ENCODE results near the gene MARCHF4. TPM values are rescaled to one million over a fixed set of nuclear protein-coding genes. Genes with fewer than 3 reads are reported as not detected.

MARCHF4 gene
- total RNA-seq, 1 experiment from 2014 or later: not detected

DNA sequence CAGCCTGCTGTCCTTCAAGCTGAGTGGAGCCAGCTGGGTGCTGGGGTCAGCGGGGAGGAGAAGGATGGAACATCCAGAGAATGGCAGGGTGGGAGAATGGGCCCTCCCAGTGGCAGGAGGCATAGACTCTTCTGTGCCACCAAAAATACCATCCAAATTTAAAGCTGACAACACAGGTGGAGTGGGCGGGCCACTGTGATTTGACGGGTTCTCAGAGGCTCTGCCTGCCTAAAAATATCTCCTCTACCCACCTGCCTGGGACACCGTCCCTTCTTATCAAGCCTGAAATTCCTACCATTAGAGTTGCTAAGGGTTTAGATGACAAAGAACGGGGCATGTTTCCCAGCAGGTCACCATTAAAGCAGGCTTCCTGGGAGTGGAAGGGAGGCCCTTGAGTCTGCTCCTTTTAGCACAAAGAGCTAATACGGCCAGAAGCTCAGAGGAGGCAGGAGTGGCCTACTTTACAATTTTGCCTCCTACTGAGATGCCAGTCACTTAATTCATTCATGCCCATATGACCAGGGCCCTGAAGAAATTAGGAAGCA is 19.8 kb upstream of the MARCHF4 start:
- Histone ChIP-seq H3K36me3 (ENCODE audit: control insufficient read depth in 1 of 2, insufficient read depth in 2 of 2, low read length in 2 of 2) (no peaks in the 10 kb centered on the region), H2AFZ (ENCODE audit: low read depth, low read length, poor library complexity, severe bottlenecking) (no peak overlapping the region), H3K4me3 (replicated peaks in 1 of 2; ENCODE audit: low read depth in 1 of 2, low read length in 2 of 2) (no peak overlapping the region), H3K27me3 (ENCODE audit: insufficient read depth, low read length) (no peaks in the 10 kb centered on the region), H4K20me1 (ENCODE audit: insufficient read depth) (no peaks in the 10 kb centered on the region), H3K9ac (ENCODE audit: low read length) (no peak overlapping the region), H3K4me1 (ENCODE audit: control insufficient read depth in 1 of 2, insufficient read depth in 2 of 2, low read length in 2 of 2) (peaks cover 0 to 7% of the 10 kb centered on the region in 2 experiments; a peak in 2 of 4 replicates), H3K9me2 (ENCODE audit: insufficient read depth) (no peaks in the 10 kb centered on the region), H3K9me3 (ENCODE audit: control insufficient read depth in 1 of 2, insufficient read depth in 1 of 2, low read depth in 1 of 2, low read length in 2 of 2) (no peaks in the 10 kb centered on the region), H3K4me2 (ENCODE audit: low read length) (no peak overlapping the region), H3K79me2 (ENCODE audit: insufficient read depth, low read length) (no peaks in the 10 kb centered on the region), H3K27ac (ENCODE audit: low read depth, low read length) (no peak overlapping the region)
- ChIA-PET CTCF (no interaction called here), RAD21 (ENCODE audit: low non-redundant PET in 1 of 2, low total read pairs in 2 of 2, uncharacterized antibody in 2 of 2, unreplicated experiment in 2 of 2) (no interaction called here), POLR2A (no interaction called here)
- BruUV-seq (replicated peaks): no TSS peak
- no peak for ATAC-seq
- no peak for DNase-seq (ENCODE audit: low read depth, low spot score)
- intact Hi-C loops (cut with micrococcal nuclease): no loop called here
- TF ChIP-seq YY1 (IDR thresholded peaks at IDR 0.05; ENCODE audit: extremely low read depth, insufficient replicate concordance, low read depth, low read length) (no peak), SIN3A (IDR thresholded peaks at IDR 0.05; ENCODE audit: low read depth) (no peak), POLR2A (IDR thresholded peaks at IDR 0.05; ENCODE audit: borderline replicate concordance, extremely low read depth, insufficient read depth, insufficient read length) (no peak), SP1 (IDR thresholded peaks at IDR 0.05; ENCODE audit: low read depth) (no peak), TCF7L2 (IDR thresholded peaks at IDR 0.05; ENCODE audit: borderline replicate concordance, extremely low read depth, insufficient read depth, insufficient read length) (no peak), ZNF274 (IDR thresholded peaks at IDR 0.05; ENCODE audit: low read depth, low read length) (no peak), CBX3 (IDR thresholded peaks at IDR 0.05; ENCODE audit: low read depth) (no peak), ZFX (IDR thresholded peaks at IDR 0.05) (no peak), CEBPB (IDR thresholded peaks at IDR 0.05; ENCODE audit: low read depth) (no peak), RAD21 (IDR thresholded peaks at IDR 0.05; ENCODE audit: low read depth) (no peak), EZH2phosphoT487 (IDR thresholded peaks at IDR 0.05; ENCODE audit: borderline replicate concordance) (no peak), ELF1 (IDR thresholded peaks at IDR 0.05; ENCODE audit: borderline replicate concordance, low read depth) (no peak), POLR2AphosphoS5 (IDR thresholded peaks at IDR 0.05; ENCODE audit: low read depth, low read length) (no peak), FOSL1 (IDR thresholded peaks at IDR 0.05; ENCODE audit: low read depth) (no peak), JUND (IDR thresholded peaks at IDR 0.05) (no peak)
- TF ChIP-seq, protein P1, sequence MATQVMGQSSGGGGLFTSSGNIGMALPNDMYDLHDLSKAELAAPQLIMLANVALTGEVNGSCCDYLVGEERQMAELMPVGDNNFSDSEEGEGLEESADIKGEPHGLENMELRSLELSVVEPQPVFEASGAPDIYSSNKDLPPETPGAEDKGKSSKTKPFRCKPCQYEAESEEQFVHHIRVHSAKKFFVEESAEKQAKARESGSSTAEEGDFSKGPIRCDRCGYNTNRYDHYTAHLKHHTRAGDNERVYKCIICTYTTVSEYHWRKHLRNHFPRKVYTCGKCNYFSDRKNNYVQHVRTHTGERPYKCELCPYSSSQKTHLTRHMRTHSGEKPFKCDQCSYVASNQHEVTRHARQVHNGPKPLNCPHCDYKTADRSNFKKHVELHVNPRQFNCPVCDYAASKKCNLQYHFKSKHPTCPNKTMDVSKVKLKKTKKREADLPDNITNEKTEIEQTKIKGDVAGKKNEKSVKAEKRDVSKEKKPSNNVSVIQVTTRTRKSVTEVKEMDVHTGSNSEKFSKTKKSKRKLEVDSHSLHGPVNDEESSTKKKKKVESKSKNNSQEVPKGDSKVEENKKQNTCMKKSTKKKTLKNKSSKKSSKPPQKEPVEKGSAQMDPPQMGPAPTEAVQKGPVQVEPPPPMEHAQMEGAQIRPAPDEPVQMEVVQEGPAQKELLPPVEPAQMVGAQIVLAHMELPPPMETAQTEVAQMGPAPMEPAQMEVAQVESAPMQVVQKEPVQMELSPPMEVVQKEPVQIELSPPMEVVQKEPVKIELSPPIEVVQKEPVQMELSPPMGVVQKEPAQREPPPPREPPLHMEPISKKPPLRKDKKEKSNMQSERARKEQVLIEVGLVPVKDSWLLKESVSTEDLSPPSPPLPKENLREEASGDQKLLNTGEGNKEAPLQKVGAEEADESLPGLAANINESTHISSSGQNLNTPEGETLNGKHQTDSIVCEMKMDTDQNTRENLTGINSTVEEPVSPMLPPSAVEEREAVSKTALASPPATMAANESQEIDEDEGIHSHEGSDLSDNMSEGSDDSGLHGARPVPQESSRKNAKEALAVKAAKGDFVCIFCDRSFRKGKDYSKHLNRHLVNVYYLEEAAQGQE (IDR thresholded peaks at IDR 0.05; ENCODE audit: low read depth): no peak
- TF ChIP-seq, protein P2, sequence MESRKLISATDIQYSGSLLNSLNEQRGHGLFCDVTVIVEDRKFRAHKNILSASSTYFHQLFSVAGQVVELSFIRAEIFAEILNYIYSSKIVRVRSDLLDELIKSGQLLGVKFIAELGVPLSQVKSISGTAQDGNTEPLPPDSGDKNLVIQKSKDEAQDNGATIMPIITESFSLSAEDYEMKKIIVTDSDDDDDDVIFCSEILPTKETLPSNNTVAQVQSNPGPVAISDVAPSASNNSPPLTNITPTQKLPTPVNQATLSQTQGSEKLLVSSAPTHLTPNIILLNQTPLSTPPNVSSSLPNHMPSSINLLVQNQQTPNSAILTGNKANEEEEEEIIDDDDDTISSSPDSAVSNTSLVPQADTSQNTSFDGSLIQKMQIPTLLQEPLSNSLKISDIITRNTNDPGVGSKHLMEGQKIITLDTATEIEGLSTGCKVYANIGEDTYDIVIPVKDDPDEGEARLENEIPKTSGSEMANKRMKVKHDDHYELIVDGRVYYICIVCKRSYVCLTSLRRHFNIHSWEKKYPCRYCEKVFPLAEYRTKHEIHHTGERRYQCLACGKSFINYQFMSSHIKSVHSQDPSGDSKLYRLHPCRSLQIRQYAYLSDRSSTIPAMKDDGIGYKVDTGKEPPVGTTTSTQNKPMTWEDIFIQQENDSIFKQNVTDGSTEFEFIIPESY (IDR thresholded peaks at IDR 0.05; ENCODE audit: extremely low read depth, insufficient replicate concordance, low read length): no peak
- TF ChIP-seq, protein P3, sequence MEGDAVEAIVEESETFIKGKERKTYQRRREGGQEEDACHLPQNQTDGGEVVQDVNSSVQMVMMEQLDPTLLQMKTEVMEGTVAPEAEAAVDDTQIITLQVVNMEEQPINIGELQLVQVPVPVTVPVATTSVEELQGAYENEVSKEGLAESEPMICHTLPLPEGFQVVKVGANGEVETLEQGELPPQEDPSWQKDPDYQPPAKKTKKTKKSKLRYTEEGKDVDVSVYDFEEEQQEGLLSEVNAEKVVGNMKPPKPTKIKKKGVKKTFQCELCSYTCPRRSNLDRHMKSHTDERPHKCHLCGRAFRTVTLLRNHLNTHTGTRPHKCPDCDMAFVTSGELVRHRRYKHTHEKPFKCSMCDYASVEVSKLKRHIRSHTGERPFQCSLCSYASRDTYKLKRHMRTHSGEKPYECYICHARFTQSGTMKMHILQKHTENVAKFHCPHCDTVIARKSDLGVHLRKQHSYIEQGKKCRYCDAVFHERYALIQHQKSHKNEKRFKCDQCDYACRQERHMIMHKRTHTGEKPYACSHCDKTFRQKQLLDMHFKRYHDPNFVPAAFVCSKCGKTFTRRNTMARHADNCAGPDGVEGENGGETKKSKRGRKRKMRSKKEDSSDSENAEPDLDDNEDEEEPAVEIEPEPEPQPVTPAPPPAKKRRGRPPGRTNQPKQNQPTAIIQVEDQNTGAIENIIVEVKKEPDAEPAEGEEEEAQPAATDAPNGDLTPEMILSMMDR (IDR thresholded peaks at IDR 0.05 in 2 of 3, conservative IDR thresholded peaks at IDR 0.05 in 1 of 3; ENCODE audit: borderline replicate concordance in 1 of 3, insufficient read depth in 1 of 3, low read depth in 2 of 3, low read length in 2 of 3): no peak
- TF ChIP-seq, protein P4, sequence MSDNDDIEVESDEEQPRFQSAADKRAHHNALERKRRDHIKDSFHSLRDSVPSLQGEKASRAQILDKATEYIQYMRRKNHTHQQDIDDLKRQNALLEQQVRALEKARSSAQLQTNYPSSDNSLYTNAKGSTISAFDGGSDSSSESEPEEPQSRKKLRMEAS (IDR thresholded peaks at IDR 0.05): no peak

Data from HCT116 (cell line).